SK-N-SH treated with all-trans-retinoic acid at 6 μM for 48 hours (cell line): ENCODE measurements around the gene AGT.

ENCODE experiments used
- ATAC-seq: fragments of 200-7000 bp; cut with Tn5 transposase; 3 replicates; pipeline ENCODE4 v1.9.1; 2020; ENCODE audit warnings: mild to moderate bottlenecking, moderate library complexity
- ARNTL ChIP-seq: fragments of 450-650 bp; formaldehyde crosslinking; IDR thresholded peaks from 2 replicates; pipeline ENCODE4 v1.5.0; 2020; ENCODE audit warnings: low read depth, mild to moderate bottlenecking, moderate library complexity, borderline replicate concordance
- BACH2 ChIP-seq: fragments of 250-450 bp; sonication (Bioruptor Pico); IDR thresholded peaks from 2 replicates; pipeline ENCODE4 v1.9.0; 2021; ENCODE audit warnings: mild to moderate bottlenecking, borderline replicate concordance
- CREB5 ChIP-seq: fragments of 250-450 bp; sonication (Bioruptor Pico); IDR thresholded peaks from 2 replicates; pipeline ENCODE4 v1.5.1; 2020; ENCODE audit warnings: low read depth, mild to moderate bottlenecking, moderate library complexity
- CSRNP3 ChIP-seq: fragments of 250-450 bp; sonication (Bioruptor Pico); IDR thresholded peaks from 2 replicates; pipeline ENCODE4 v1.5.1; 2021; ENCODE audit warnings: mild to moderate bottlenecking, moderate library complexity
- ESRRG ChIP-seq: fragments of 250-450 bp; sonication (Bioruptor Pico); IDR thresholded peaks from 2 replicates; pipeline ENCODE4 v1.6.1; 2021; ENCODE audit warnings: mild to moderate bottlenecking
- GLIS3 ChIP-seq: fragments of 250-450 bp; sonication (Bioruptor Pico); IDR thresholded peaks from 2 replicates; pipeline ENCODE4 v1.5.0; 2020; ENCODE audit warnings: mild to moderate bottlenecking, moderate library complexity
- ISL1 ChIP-seq: fragments of 250-450 bp; sonication (Bioruptor Pico); IDR thresholded peaks from 2 replicates; pipeline ENCODE4 v2.1.2; 2022; ENCODE audit warnings: mild to moderate bottlenecking, moderate library complexity
- OSR1 ChIP-seq: fragments of 250-450 bp; sonication (Bioruptor Pico); IDR thresholded peaks from 2 replicates; pipeline ENCODE4 v1.8.0; 2022; ENCODE audit warnings: moderate library complexity, mild to moderate bottlenecking, inconsistent platforms
- PATZ1 ChIP-seq: fragments of 250-450 bp; sonication (Bioruptor Pico); IDR thresholded peaks from 2 replicates; pipeline ENCODE4 v1.8.0; 2020; ENCODE audit warnings: mild to moderate bottlenecking, moderate library complexity, borderline replicate concordance
- PPARA ChIP-seq: fragments of 250-450 bp; sonication (Bioruptor Pico); IDR thresholded peaks from 2 replicates; pipeline ENCODE4 v1.5.0; 2020; ENCODE audit warnings: mild to moderate bottlenecking, borderline replicate concordance
- SNAI2 ChIP-seq: fragments of 250-450 bp; sonication (Bioruptor Pico); IDR thresholded peaks from 2 replicates; pipeline ENCODE4 v1.5.0; 2020; ENCODE audit warnings: mild to moderate bottlenecking, moderate library complexity
- TCF4 ChIP-seq: fragments of 250-450 bp; sonication (Bioruptor Pico); IDR thresholded peaks from 2 replicates; pipeline ENCODE4 v1.8.0; 2021; ENCODE audit warnings: mild to moderate bottlenecking, moderate library complexity, borderline replicate concordance
- TOX ChIP-seq: fragments of 250-450 bp; sonication (Bioruptor Pico); IDR thresholded peaks from 2 replicates; pipeline ENCODE4 v1.8.0; 2021; ENCODE audit warnings: mild to moderate bottlenecking, moderate library complexity, borderline replicate concordance
- TSHZ2 ChIP-seq: fragments of 250-450 bp; sonication (Bioruptor Pico); IDR thresholded peaks from 2 replicates; pipeline ENCODE4 v1.5.0; 2020; ENCODE audit warnings: mild to moderate bottlenecking, moderate library complexity
- ZC3H10 ChIP-seq: fragments of 250-450 bp; sonication (Bioruptor Pico); IDR thresholded peaks from 2 replicates; pipeline ENCODE4 v1.5.1; 2021; ENCODE audit warnings: mild to moderate bottlenecking, moderate library complexity
- ZFP3 ChIP-seq: fragments of 250-450 bp; sonication (Bioruptor Pico); IDR thresholded peaks from 2 replicates; pipeline ENCODE4 v1.5.0; 2020; ENCODE audit warnings: mild to moderate bottlenecking, moderate library complexity
- ZFP30 ChIP-seq: fragments of 450-650 bp; formaldehyde crosslinking; IDR thresholded peaks from 2 replicates; pipeline ENCODE4 v1.5.0; 2022; ENCODE audit warnings: mild to moderate bottlenecking, moderate library complexity
- ZNF565 ChIP-seq: fragments of 450-650 bp; formaldehyde crosslinking; conservative IDR thresholded peaks from 2 replicates; pipeline ENCODE4 v1.5.0; 2020; ENCODE audit warnings: low read depth, mild to moderate bottlenecking, moderate library complexity
- ZNF8 ChIP-seq: fragments of 450-650 bp; formaldehyde crosslinking; IDR thresholded peaks from 2 replicates; pipeline ENCODE4 v1.5.0; 2020; ENCODE audit warnings: mild to moderate bottlenecking, moderate library complexity

AGT gene

GRCh38 chr1:230696722-230697437 lies 17.0 kb downstream of the AGT start:
- ATAC-seq = peak; percentile 37
- TF ChIP-seq SNAI2 (CRISPR knock-in tag) (no peak), BACH2 (CRISPR knock-in tag) (no peak), TCF4 (CRISPR knock-in tag) (no peak), CREB5 (no peak), ZFP30 (no peak)

- no peak for ATAC-seq
- TF ChIP-seq ISL1 (CRISPR knock-in tag) (no peak), TSHZ2 (CRISPR knock-in tag) (no peak), GLIS3 (no peak), BACH2 (CRISPR knock-in tag) (no peak), TOX (no peak), ESRRG (CRISPR knock-in tag) (no peak), CSRNP3 (CRISPR knock-in tag) (no peak), PPARA (CRISPR knock-in tag) (no peak), ZNF565 (CRISPR knock-in tag) (no peak), PATZ1 (CRISPR knock-in tag) (no peak), CREB5 (no peak), OSR1 (no peak), ARNTL (CRISPR knock-in tag) (no peak), ZC3H10 (CRISPR knock-in tag) (no peak)
These were observed 17.7 kb downstream of the AGT start for GRCh38 chr1:230696218-230696617.

- TF ChIP-seq CSRNP3 (CRISPR knock-in tag) = no peak
- ATAC-seq = no peak; the same call in 2 of the 3 replicates
These were observed 18.9 kb downstream of the AGT start for GRCh38 chr1:230694991-230695390.

- no peak for ATAC-seq
- TF ChIP-seq ZNF8 (CRISPR knock-in tag) = no peak
- TF ChIP-seq ISL1 (CRISPR knock-in tag) = no peak
- no peak for TF ChIP-seq ZFP3 (CRISPR knock-in tag)
These were observed 19.5 kb downstream of the AGT start for GRCh38 chr1:230694464-230694863.
